Measurements from ENCODE around the gene ELMO1. TPM values are rescaled to one million over a fixed set of nuclear protein-coding genes. Genes with fewer than 3 reads are reported as not detected.

The ELMO1 gene
- total and polyA plus RNA-seq, 2 experiments from 2014 or later, result 6.5 to 24.9 TPM

DNA sequence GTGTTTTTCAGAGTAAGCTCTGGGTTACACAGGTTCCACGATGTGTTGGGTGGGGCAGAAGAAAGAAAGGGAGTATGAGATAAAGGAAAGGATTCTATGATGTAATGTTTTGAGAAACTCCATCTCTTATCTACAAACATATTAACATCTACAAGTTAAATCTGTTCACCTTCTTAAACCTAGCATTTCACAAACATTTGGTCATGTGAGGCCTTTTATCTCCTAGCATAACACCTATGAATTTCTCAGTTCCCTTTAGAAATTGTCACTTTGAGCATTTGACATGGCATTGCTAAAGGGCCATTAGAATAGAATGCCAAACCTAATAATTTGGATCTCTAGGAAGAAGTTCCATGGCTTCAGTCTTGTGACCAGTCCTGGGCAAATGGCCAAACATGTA, 507.3 kb downstream of the ELMO1 start (continued):
- TF ChIP-seq, protein P1, sequence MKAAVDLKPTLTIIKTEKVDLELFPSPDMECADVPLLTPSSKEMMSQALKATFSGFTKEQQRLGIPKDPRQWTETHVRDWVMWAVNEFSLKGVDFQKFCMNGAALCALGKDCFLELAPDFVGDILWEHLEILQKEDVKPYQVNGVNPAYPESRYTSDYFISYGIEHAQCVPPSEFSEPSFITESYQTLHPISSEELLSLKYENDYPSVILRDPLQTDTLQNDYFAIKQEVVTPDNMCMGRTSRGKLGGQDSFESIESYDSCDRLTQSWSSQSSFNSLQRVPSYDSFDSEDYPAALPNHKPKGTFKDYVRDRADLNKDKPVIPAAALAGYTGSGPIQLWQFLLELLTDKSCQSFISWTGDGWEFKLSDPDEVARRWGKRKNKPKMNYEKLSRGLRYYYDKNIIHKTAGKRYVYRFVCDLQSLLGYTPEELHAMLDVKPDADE (IDR thresholded peaks at IDR 0.05), result no peak

DNA sequence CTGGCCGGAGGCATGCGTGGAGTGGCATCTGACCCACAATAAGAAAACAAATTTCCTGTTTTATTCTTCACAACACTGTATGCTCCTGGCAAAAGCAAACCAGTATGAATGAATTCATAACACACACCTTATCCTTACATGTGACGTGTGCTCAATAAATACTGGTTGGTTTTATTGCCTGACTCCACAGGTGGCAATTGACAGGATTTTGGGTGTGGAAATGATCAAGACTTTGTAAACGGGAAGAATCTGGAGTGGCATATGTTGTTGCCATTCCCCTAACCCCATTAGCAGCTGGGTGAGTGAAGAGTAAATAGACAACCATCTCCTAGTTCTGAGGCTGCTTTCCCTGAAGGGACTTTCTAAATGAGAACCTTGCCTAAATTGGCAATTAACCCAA, 508.8 kb downstream of the ELMO1 start:
- Mint-ChIP-seq H3K4me3 (no peak overlapping the region), H3K9me3 (peaks cover 39% of the 10 kb centered on the region), H3K27ac (no peak overlapping the region), H3K27me3 (ENCODE audit: insufficient read depth, low read depth, poor library complexity) (peaks cover 8% of the 10 kb centered on the region), H3K4me1 (peaks cover 6% of the 10 kb centered on the region), H3K36me3 (ENCODE audit: low read depth) (peaks cover 24% of the 10 kb centered on the region)
- TF ChIP-seq EZH2 (IDR thresholded peaks at IDR 0.05; ENCODE audit: low read depth, unreplicated experiment) (no peak), JUNB (IDR thresholded peaks at IDR 0.05; ENCODE audit: unreplicated experiment) (no peak), CREB1 (CRISPR knock-in tag; IDR thresholded peaks at IDR 0.05; ENCODE audit: low read depth) (no peak), ZNF114 (CRISPR knock-in tag; IDR thresholded peaks at IDR 0.05) (no peak), NANOG (IDR thresholded peaks at IDR 0.05; ENCODE audit: borderline replicate concordance) (no peak), EZH2phosphoT487 (IDR thresholded peaks at IDR 0.05; ENCODE audit: unreplicated experiment) (no peak)
- TF ChIP-seq, protein P2, sequence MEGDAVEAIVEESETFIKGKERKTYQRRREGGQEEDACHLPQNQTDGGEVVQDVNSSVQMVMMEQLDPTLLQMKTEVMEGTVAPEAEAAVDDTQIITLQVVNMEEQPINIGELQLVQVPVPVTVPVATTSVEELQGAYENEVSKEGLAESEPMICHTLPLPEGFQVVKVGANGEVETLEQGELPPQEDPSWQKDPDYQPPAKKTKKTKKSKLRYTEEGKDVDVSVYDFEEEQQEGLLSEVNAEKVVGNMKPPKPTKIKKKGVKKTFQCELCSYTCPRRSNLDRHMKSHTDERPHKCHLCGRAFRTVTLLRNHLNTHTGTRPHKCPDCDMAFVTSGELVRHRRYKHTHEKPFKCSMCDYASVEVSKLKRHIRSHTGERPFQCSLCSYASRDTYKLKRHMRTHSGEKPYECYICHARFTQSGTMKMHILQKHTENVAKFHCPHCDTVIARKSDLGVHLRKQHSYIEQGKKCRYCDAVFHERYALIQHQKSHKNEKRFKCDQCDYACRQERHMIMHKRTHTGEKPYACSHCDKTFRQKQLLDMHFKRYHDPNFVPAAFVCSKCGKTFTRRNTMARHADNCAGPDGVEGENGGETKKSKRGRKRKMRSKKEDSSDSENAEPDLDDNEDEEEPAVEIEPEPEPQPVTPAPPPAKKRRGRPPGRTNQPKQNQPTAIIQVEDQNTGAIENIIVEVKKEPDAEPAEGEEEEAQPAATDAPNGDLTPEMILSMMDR (conservative IDR thresholded peaks at IDR 0.05; ENCODE audit: low read depth in 2 of 2), result no peak
- TF ChIP-seq, protein P3, sequence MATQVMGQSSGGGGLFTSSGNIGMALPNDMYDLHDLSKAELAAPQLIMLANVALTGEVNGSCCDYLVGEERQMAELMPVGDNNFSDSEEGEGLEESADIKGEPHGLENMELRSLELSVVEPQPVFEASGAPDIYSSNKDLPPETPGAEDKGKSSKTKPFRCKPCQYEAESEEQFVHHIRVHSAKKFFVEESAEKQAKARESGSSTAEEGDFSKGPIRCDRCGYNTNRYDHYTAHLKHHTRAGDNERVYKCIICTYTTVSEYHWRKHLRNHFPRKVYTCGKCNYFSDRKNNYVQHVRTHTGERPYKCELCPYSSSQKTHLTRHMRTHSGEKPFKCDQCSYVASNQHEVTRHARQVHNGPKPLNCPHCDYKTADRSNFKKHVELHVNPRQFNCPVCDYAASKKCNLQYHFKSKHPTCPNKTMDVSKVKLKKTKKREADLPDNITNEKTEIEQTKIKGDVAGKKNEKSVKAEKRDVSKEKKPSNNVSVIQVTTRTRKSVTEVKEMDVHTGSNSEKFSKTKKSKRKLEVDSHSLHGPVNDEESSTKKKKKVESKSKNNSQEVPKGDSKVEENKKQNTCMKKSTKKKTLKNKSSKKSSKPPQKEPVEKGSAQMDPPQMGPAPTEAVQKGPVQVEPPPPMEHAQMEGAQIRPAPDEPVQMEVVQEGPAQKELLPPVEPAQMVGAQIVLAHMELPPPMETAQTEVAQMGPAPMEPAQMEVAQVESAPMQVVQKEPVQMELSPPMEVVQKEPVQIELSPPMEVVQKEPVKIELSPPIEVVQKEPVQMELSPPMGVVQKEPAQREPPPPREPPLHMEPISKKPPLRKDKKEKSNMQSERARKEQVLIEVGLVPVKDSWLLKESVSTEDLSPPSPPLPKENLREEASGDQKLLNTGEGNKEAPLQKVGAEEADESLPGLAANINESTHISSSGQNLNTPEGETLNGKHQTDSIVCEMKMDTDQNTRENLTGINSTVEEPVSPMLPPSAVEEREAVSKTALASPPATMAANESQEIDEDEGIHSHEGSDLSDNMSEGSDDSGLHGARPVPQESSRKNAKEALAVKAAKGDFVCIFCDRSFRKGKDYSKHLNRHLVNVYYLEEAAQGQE (IDR thresholded peaks at IDR 0.05; ENCODE audit: unreplicated experiment), result no peak
- TF ChIP-seq, protein P1 (IDR thresholded peaks at IDR 0.05), result no peak
- TF ChIP-seq, protein P4, sequence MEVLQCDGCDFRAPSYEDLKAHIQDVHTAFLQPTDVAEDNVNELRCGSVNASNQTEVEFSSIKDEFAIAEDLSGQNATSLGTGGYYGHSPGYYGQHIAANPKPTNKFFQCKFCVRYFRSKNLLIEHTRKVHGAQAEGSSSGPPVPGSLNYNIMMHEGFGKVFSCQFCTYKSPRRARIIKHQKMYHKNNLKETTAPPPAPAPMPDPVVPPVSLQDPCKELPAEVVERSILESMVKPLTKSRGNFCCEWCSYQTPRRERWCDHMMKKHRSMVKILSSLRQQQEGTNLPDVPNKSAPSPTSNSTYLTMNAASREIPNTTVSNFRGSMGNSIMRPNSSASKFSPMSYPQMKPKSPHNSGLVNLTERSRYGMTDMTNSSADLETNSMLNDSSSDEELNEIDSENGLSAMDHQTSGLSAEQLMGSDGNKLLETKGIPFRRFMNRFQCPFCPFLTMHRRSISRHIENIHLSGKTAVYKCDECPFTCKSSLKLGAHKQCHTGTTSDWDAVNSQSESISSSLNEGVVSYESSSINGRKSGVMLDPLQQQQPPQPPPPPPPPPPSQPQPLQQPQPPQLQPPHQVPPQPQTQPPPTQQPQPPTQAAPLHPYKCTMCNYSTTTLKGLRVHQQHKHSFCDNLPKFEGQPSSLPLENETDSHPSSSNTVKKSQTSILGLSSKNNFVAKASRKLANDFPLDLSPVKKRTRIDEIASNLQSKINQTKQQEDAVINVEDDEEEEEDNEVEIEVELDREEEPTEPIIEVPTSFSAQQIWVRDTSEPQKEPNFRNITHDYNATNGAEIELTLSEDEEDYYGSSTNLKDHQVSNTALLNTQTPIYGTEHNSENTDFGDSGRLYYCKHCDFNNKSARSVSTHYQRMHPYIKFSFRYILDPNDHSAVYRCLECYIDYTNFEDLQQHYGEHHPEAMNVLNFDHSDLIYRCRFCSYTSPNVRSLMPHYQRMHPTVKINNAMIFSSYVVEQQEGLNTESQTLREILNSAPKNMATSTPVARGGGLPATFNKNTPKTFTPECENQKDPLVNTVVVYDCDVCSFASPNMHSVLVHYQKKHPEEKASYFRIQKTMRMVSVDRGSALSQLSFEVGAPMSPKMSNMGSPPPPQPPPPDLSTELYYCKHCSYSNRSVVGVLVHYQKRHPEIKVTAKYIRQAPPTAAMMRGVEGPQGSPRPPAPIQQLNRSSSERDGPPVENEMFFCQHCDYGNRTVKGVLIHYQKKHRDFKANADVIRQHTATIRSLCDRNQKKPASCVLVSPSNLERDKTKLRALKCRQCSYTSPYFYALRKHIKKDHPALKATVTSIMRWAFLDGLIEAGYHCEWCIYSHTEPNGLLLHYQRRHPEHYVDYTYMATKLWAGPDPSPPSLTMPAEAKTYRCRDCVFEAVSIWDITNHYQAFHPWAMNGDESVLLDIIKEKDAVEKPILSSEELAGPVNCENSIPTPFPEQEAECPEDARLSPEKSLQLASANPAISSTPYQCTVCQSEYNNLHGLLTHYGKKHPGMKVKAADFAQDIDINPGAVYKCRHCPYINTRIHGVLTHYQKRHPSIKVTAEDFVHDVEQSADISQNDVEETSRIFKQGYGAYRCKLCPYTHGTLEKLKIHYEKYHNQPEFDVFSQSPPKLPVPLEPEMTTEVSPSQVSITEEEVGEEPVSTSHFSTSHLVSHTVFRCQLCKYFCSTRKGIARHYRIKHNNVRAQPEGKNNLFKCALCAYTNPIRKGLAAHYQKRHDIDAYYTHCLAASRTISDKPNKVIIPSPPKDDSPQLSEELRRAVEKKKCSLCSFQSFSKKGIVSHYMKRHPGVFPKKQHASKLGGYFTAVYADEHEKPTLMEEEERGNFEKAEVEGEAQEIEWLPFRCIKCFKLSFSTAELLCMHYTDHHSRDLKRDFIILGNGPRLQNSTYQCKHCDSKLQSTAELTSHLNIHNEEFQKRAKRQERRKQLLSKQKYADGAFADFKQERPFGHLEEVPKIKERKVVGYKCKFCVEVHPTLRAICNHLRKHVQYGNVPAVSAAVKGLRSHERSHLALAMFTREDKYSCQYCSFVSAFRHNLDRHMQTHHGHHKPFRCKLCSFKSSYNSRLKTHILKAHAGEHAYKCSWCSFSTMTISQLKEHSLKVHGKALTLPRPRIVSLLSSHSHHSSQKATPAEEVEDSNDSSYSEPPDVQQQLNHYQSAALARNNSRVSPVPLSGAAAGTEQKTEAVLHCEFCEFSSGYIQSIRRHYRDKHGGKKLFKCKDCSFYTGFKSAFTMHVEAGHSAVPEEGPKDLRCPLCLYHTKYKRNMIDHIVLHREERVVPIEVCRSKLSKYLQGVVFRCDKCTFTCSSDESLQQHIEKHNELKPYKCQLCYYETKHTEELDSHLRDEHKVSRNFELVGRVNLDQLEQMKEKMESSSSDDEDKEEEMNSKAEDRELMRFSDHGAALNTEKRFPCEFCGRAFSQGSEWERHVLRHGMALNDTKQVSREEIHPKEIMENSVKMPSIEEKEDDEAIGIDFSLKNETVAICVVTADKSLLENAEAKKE (CRISPR knock-in tag; IDR thresholded peaks at IDR 0.05), result no peak
- Histone ChIP-seq H3K4me2 (no peak overlapping the region), H4K20me1 (replicated peaks; ENCODE audit: insufficient read depth) (no peaks in the 10 kb centered on the region), H3K27ac (ENCODE audit: low read depth) (no peak overlapping the region), H3K27me3 (ENCODE audit: insufficient read depth) (no peaks in the 10 kb centered on the region), H3K79me2 (replicated peaks; ENCODE audit: insufficient read depth) (no peaks in the 10 kb centered on the region), H3K4me1 (ENCODE audit: insufficient read depth) (no peaks in the 10 kb centered on the region), H3F3A (replicated peaks; ENCODE audit: low read depth) (no peaks in the 10 kb centered on the region), H3K36me3 (ENCODE audit: insufficient read depth) (no peaks in the 10 kb centered on the region), H3K9me2 (ENCODE audit: insufficient read depth) (peaks cover 4% of the 10 kb centered on the region; the same call in 1 of the 2 replicates), H3K4me3 (no peak overlapping the region), H2AFZ (no peak overlapping the region)
- no peak for ATAC-seq
- no peak for DNase-seq (ENCODE audit: low spot score)

Measured in GM23338 (cell line).